NOMO-1 treated with DMSO at 0.1 percent for 48 hours (cell line): ENCODE results near the gene RRAD.
"Not testable (repeated sequence)": the region's sequence is repeated elsewhere in the genome, so short reads cannot be mapped to it uniquely, and the experiment has no call there.

ENCODE experiments used
- DNase-seq: peaks from one replicate; lab custom pipeline; 2025; ENCODE audit not compliant: unreplicated experiment; lab: John Stamatoyannopoulos, UW

RRAD gene

DNA sequence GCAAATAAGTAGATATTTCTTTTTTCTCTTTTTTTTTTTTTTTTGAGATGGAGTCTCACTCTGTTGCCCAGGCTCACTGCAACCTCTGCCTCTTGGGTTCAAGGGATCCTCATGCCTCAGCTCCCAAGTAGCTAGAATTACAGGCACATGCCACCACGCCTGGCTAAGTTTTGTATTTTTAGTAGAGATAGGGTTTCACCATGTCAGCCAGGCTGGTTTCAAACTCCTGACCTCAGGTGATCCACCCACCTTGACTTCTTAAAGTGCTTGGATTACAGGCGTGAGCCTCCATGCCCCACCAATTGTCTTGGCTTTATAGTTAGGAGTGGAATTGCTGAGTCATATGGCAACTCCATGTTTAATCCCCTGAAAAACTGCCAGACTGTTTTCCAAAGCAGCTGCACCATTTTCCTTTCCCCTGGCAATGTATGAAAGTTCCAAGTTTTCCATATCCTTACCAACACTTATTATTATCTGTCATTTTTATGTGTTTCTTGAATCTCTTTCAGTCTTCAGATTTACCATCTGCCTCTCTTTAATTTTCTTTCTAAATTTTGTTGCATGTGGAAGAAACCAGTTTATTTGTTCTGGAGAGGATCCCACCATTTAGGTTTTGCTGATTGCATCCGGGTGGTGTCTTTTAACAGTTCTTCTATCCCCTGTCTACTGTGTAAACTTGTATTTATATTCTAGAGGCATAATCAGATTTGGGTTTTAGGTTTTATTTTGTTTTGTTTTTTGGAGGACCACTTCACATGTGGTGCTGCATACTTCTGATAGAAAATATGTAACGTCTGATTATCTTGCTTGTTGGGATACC, 25.8 kb upstream of the RRAD start:
- DNase-seq: no peak

GRCh38 chr16:66950437-66950836, 25.1 kb upstream of the RRAD start:
- no peak for DNase-seq

- DNase-seq: no peak
Observed at GRCh38 chr16:66949472-66949871, 24.1 kb upstream of the RRAD start.

DNA sequence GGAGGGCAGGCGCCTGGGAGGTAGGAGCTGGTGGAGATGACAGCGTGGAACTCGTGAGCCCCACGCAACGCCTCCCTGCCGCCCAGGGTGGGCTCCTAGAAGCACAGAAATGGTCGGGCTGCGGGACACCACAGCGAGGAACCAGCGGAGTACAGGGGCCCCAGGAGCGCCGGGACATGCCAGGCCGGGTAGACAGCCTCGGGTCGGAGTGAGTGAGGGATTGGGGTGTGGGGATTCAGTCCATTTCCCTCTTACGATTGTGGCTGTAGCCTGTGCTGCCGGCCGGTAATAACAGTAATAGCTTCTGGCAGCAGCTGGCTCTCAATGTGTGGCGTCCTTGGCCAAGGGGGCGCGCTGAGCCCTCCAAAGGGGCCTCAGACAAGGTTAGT, 23.5 kb upstream of the RRAD start:
- no peak for DNase-seq

DNA sequence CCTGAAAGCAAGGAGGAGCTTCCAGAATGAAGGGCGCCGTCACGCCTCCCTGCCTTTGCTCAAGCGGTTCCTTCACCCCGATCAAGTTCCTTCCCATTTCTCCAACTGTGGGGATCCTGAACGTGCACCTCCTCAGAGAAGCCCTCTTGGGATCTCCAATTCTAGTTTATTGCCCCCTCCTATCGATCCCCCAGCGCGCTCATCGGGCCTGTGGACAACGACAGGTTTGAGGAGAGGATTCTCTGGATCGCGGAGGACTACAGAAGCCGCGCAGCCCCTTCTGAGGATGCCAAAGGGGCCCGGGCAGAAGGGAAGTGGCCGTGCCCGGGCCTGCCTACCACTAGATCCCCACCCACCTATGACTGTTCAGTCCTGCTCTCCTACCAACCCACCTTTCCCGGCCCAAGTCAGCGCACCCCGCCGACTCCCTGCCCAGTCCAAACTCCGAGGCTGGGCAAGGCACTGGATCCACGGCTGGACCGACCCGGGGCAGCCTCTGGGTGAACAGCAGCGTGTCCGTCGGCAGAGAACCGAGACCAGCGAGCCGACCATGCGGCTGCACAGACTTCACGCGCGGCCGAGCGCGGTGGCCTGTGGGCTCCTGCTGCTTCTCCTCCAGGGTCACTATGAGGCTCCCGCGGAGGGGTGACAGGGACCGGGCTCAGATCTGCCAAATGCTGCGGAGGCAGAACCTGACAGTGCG, 22.9 kb upstream of the RRAD start:
- DNase-seq: no peak

- peak; percentile 82 for DNase-seq
Observed at GRCh38 chr16:66947302-66948065, 22.1 kb upstream of the RRAD start.

DNA sequence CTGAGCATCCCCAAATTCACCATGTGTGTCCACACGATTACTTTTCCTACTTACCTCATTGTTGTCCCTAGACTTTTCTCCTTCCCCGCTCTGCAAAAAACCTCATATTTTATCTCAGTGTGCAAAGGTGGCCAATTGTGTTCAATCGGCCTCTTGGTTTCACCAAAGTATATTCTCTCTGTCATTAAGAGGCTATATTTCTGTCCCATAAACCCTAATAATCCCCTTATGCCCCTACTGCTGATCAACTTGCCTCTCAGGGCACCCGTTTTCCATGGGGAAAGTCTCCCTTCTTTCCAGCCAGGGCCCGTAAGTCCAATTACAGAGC, 21.6 kb upstream of the RRAD start:
- no peak for DNase-seq

DNA sequence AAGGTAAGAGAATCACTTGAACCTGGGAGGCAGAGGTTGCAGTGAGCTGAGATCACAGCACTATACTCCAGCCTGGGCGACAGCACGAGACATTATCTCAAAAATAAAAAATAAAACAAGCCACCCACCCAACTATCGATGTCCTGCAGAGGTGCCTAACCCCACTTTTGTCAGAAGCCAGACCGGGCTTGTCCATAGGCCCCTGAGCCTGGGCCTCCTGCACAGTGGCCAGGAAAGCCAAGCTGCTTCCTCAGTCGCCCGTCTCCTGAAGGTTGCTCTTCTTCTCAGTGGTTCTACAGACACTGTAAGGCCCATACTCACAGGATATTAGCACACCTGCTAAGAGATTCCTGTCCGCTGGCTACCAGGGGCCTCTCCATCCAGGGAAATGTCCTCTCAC, 21.2 kb upstream of the RRAD start:
- no peak for DNase-seq

- DNase-seq: no peak
Observed at GRCh38 chr16:66945939-66946338, 20.6 kb upstream of the RRAD start.

GRCh38 chr16:66944971-66945370, 19.6 kb upstream of the RRAD start:
- DNase-seq: not testable (repeated sequence)

DNA sequence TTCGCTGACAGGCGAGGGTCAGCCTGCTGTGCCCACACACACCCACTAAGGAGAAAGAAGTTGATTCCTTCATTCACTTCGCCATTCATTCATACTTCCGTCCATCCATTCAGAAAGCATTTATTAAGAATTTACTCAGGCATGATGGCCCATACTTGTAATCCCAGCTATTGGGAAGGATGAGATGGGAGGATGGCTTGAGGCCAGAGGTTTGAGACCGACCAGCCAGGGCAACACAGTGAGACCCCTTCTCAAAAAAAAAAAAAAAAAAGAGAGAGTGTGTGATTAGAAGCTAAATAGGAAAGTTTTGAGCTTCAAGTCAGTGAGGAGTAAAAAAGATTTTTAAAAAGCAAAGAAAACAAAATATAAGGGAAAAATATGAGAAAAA, 18.7 kb upstream of the RRAD start:
- DNase-seq: no peak

- DNase-seq: no peak
Observed at GRCh38 chr16:66943426-66944053, 18.2 kb upstream of the RRAD start.

GRCh38 chr16:66942981-66943380, 17.6 kb upstream of the RRAD start:
- DNase-seq: no peak

- DNase-seq: no peak
Observed at GRCh38 chr16:66940236-66940635, 14.9 kb upstream of the RRAD start.

GRCh38 chr16:66939366-66939765, 14.0 kb upstream of the RRAD start:
- DNase-seq: no peak

DNA sequence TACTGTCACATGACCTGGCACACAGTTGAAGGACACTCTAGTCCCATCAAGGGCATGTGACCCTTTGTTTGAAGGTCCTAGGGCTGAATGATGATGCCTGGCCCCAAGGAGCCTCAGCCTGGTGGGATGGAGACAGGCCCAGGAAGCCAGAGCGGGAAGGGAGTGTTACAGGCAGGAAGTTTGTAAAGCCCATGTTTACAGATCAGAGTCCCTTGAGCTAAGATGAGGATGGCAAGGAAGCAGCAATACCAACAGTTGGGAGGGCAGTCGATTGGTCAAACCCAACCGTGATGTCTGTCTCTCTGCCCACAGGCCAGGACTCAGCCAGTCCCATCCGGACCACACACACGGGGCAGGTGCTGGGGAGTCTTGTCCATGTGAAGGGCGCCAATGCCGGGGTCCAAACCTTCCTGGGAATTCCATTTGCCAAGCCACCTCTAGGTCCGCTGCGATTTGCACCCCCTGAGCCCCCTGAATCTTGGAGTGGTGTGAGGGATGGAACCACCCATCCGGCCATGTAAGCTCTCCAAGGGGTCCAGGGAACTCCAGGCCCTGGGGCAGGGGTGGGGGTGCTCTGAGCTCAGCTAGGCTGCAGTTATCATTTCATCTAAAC, 12.5 kb upstream of the RRAD start:
- DNase-seq: no peak

DNA sequence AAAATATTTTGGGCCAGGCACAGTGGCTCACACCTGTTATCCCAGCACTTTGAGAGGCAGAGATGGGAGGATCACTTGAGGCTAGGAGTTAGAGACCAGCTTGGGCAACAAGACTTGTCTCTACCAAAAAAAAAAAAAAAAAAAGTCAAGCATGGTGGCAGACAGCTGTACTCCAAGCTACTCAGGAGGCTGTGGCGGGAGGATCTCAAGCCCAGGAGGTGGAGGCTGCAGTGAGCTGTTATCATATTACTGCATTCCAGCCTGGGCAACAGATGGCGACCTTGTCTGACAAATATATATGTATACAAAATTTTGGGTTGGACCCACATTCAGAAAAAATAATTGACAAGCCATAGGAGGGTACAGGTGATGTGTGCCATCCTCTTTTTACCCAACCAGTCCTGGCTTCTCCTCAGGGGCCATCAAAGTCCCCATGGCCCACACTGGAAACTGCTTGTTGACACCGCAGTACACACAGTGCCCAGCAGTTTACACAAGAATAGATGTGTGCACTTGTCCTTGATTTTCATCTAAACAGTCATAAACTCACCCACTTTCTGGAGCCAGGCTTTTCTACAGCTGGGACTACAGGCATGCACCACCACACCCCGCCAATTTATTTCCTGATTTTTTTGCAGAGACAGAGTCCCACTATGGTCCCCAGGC, 11.7 kb upstream of the RRAD start:
- DNase-seq: no peak

GRCh38 chr16:66936462-66936861, 11.1 kb upstream of the RRAD start:
- no peak for DNase-seq

- DNase-seq: no peak
Observed at GRCh38 chr16:66935314-66936011, 10.1 kb upstream of the RRAD start, which contains the start of gene CES2. TSS of gene CES2 (plus strand) at chr16:66935516. CDS start at chr16:66935636, 120 bp downstream.

GRCh38 chr16:66934839-66935313, 9.5 kb upstream of the RRAD start:
- DNase-seq: not testable (repeated sequence)
